Muscle of arm (tissue), 12 donors: ENCODE measurements around the gene RASSF8. TPM values are rescaled to one million over a fixed set of nuclear protein-coding genes. Genes with fewer than 3 reads are reported as not detected.
"Not testable (repeated sequence)": the region's sequence is repeated elsewhere in the genome, so short reads cannot be mapped to it uniquely, and the experiment has no call there.

ENCODE experiments used
- DNase-seq: peaks from one replicate; pipeline ENCODE4 v3.0.0-alpha.2; 2013
- polyA plus RNA-seq, 12 donors: library from polyadenylated mRNA; unstranded; fragments of 120-200 nt; gene quantifications; one replicate each; pipeline ENCODE4 v1.2.1, GENCODE V29; 2013; ENCODE audit not compliant: insufficient read length in 12 of 12

RASSF8 gene
- polyA plus RNA-seq, 12 donors: 22.0 to 62.8 (median 27.6) TPM; not detected in 1

GRCh38 chr12:26055087-26055486 is 96.6 kb downstream of the RASSF8 start:
- no peak for DNase-seq

GRCh38 chr12:26056335-26056734 is 97.9 kb downstream of the RASSF8 start:
- no peak for DNase-seq

- DNase-seq: not testable (repeated sequence)
Observed at GRCh38 chr12:26057271-26057670, 98.8 kb downstream of the RASSF8 start.

- DNase-seq: no peak
Observed at GRCh38 chr12:26058308-26058707, 99.8 kb downstream of the RASSF8 start.

- no peak for DNase-seq
Observed at GRCh38 chr12:26058818-26059217, 100.3 kb downstream of the RASSF8 start.

GRCh38 chr12:26062006-26062405 is 103.5 kb downstream of the RASSF8 start:
- no peak for DNase-seq

- DNase-seq: no peak
Observed at GRCh38 chr12:26062566-26062965, 104.1 kb downstream of the RASSF8 start.

GRCh38 chr12:26065451-26065850 is 107.0 kb downstream of the RASSF8 start:
- DNase-seq: no peak

GRCh38 chr12:26068503-26068902 is 110.0 kb downstream of the RASSF8 start:
- DNase-seq: no peak

- DNase-seq: no peak
Observed at GRCh38 chr12:26069796-26070195, 111.3 kb downstream of the RASSF8 start.

GRCh38 chr12:26077915-26078702 is 119.6 kb downstream of the RASSF8 start:
- DNase-seq: peak; percentile 83

GRCh38 chr12:26080911-26081310 is 122.4 kb downstream of the RASSF8 start:
- no peak for DNase-seq

- DNase-seq: no peak
Observed at GRCh38 chr12:26086936-26087335, 128.5 kb downstream of the RASSF8 start.

GRCh38 chr12:26088998-26089397 is 130.5 kb downstream of the RASSF8 start:
- DNase-seq: no peak

- DNase-seq: no peak
Observed at GRCh38 chr12:26090836-26091510, 132.5 kb downstream of the RASSF8 start.

- DNase-seq: no peak
Observed at GRCh38 chr12:26091822-26092221, 133.3 kb downstream of the RASSF8 start.

- no peak for DNase-seq
Observed at GRCh38 chr12:26092346-26093105, 134.0 kb downstream of the RASSF8 start.

- no peak for DNase-seq
Observed at GRCh38 chr12:26095186-26095585, 136.7 kb downstream of the RASSF8 start.

- DNase-seq: no peak
Observed at GRCh38 chr12:26096036-26096435, 137.6 kb downstream of the RASSF8 start.

- DNase-seq: peak; percentile 76
Observed at GRCh38 chr12:26097046-26097878, 138.8 kb downstream of the RASSF8 start.

GRCh38 chr12:26100666-26101349 is 142.3 kb downstream of the RASSF8 start:
- DNase-seq: no peak
